CD4-positive, alpha-beta T cell treated with Interleukin-1 beta for 1 hour (primary cell): ENCODE data around the gene DNAJC12.

Experiments
- DNase-seq, 2 donors: peaks; one replicate each; pipeline ENCODE4 v3.0.0-alpha.2; 2020 to 2022

DNAJC12 gene

GRCh38 chr10:67760272-67760671 lies 77.7 kb downstream of the DNAJC12 start:
- no peak for DNase-seq
